ENCODE measurements around the gene MROH8. TPM values are rescaled to one million over a fixed set of nuclear protein-coding genes. Genes with fewer than 3 reads are reported as not detected.

The MROH8 gene
- total RNA-seq, 3 donors from 2014 or later: 2.0 to 8.3 (median 2.8) TPM

DNA sequence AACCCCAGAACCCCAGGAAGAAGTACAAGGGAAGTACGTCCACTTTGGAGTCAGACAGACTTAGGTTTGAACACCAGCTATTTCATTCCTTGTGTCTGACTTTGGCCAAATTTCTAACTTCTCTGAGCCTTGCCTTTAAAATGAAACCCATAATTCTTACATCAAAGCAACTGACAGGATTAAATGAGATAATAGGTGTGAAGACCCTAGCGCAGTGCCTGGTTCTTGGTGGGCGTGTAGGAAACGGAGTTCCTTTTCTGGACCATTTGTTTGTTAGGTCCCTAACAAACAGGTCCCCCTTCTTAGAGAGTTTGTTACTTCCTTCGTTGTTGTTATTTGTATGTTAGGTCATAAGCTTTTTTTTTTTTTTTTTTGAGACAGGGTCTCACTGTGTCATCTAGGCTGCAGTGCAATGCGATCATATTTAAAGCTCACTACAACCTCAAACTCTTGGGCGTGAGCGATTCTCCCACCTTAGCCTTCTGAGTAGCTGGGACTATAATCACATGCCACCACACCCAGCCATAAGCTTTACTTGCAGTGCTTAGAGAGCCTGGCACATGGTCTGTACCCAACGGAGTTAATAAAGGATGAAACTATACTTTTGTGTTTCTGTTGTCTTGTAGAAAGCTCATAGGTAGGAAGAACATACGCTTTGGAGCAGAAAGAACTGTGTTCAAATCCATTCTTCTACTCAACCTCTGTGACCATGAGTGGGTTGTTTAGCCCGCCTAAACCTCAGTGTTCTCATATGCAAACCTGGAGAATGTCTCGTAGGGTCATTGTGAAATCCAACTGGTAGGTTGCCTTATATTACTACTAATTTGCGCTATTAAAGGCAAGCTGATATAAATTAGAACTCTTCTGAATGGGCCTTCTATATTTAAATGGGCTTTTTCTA, 21.8 kb upstream of the MROH8 start:
- H3K9me3 ChIP-seq: no peaks in the 10 kb centered on the region

DNA sequence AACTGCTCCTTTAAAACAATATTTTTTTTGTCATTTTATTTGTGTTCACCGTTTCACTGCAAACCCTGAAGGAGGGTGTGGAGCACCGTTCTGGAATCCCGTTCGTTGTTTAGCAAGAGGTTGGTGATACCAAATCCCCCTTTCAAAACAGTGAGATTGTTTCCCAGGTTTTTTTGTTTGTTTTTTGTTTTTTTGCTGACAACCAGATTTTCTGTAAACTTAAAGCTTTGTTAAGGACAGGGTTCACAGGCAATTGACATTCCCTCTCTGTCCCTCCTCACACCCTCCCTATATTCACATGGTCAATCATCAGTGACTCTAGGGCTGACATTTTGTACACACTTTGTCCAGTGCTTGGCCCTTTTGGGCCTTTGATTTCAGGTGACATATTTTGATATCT, 21.0 kb upstream of the MROH8 start:
- intact Hi-C loops (cut with DNase I; ENCODE audit: low total_unique reads): loop anchor here (10.0 kb wide), 1 partner anchor 334 kb away; no protein-coding TSS in a partner anchor

More for the DNA sequence above, 21.8 kb upstream of the MROH8 start:
- Histone ChIP-seq H3K4me1 (no peaks in the 10 kb centered on the region), H3K27ac (peak overlapping the region; percentile 50 to 60), H3K4me3 (no peak overlapping the region), H3K27me3 (no peaks in the 10 kb centered on the region), H3K36me3 (no peaks in the 10 kb centered on the region)
- intact Hi-C loops (cut with DNase I; ENCODE audit: low total_unique reads): loop anchor here (10.0 kb wide), 1 partner anchor 334 kb away; no protein-coding TSS in a partner anchor
- TF ChIP-seq POLR2A (IDR thresholded peaks at IDR 0.05) (no peak), POLR2AphosphoS5 (IDR thresholded peaks at IDR 0.05) (no peak)
- TF ChIP-seq, protein P1, sequence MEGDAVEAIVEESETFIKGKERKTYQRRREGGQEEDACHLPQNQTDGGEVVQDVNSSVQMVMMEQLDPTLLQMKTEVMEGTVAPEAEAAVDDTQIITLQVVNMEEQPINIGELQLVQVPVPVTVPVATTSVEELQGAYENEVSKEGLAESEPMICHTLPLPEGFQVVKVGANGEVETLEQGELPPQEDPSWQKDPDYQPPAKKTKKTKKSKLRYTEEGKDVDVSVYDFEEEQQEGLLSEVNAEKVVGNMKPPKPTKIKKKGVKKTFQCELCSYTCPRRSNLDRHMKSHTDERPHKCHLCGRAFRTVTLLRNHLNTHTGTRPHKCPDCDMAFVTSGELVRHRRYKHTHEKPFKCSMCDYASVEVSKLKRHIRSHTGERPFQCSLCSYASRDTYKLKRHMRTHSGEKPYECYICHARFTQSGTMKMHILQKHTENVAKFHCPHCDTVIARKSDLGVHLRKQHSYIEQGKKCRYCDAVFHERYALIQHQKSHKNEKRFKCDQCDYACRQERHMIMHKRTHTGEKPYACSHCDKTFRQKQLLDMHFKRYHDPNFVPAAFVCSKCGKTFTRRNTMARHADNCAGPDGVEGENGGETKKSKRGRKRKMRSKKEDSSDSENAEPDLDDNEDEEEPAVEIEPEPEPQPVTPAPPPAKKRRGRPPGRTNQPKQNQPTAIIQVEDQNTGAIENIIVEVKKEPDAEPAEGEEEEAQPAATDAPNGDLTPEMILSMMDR (IDR thresholded peaks at IDR 0.05): no peak
- no peak for DNase-seq (ENCODE audit: low spot score in 2 of 2)

DNA sequence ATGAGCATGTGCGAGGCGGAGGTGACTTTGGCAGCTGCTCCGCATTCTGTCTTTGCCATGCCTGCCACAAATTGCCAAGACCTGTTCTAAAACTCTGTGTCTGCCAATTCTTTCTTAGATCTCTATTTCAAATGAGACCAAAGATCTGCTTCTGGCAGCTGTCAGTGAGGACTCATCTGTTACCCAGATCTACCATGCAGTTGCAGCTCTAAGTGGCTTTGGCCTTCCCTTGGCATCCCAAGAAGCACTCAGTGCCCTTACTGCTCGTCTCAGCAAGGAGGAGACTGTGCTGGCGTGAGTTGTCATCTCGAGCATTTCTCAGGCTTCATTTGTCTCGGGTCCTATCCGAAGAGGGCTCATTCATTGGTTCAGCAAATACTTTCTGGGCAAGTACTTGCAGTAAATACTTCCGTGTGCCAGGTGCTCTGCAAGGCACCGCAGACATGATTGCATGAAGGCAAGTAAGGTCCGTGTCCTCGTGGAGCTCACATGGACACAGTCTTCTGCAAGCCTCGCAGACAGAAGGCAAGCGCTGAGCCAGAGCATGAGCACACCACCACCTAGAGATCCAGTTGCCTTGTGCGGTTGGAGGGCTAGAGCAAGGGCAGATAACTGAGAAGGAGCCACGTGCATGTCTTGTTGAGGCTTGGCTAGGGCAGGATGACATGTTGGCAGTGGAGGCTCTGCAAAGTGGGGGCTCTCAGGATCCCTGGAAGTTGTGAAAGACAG, 19.7 kb upstream of the MROH8 start:
- H3K4me3 ChIP-seq: no peak overlapping the region
- H3K9me3 ChIP-seq: no peaks in the 10 kb centered on the region
- intact Hi-C loops (cut with DNase I; ENCODE audit: low total_unique reads): no loop called here
- TF ChIP-seq POLR2AphosphoS5 (IDR thresholded peaks at IDR 0.05) (no peak), POLR2A (IDR thresholded peaks at IDR 0.05) (no peak)
- TF ChIP-seq, protein P1 (IDR thresholded peaks at IDR 0.05): no peak
- H3K27ac ChIP-seq: no peak overlapping the region
- no peaks in the 10 kb centered on the region for H3K4me1 ChIP-seq
- no peaks in the 10 kb centered on the region for H3K36me3 ChIP-seq
- H3K27me3 ChIP-seq: no peaks in the 10 kb centered on the region
- DNase-seq (ENCODE audit: low spot score in 2 of 2): no peak

More for the DNA sequence above, 21.0 kb upstream of the MROH8 start:
- Histone ChIP-seq H3K36me3 (no peaks in the 10 kb centered on the region), H3K27me3 (no peaks in the 10 kb centered on the region), H3K4me1 (no peaks in the 10 kb centered on the region), H3K4me3 (no peak overlapping the region), H3K9me3 (no peaks in the 10 kb centered on the region), H3K27ac (no peak overlapping the region)
- DNase-seq (ENCODE audit: low spot score in 2 of 2): no peak
- TF ChIP-seq, protein P1 (IDR thresholded peaks at IDR 0.05): no peak
- no peak for TF ChIP-seq POLR2A (IDR thresholded peaks at IDR 0.05)
- no peak for TF ChIP-seq POLR2AphosphoS5 (IDR thresholded peaks at IDR 0.05)

DNA sequence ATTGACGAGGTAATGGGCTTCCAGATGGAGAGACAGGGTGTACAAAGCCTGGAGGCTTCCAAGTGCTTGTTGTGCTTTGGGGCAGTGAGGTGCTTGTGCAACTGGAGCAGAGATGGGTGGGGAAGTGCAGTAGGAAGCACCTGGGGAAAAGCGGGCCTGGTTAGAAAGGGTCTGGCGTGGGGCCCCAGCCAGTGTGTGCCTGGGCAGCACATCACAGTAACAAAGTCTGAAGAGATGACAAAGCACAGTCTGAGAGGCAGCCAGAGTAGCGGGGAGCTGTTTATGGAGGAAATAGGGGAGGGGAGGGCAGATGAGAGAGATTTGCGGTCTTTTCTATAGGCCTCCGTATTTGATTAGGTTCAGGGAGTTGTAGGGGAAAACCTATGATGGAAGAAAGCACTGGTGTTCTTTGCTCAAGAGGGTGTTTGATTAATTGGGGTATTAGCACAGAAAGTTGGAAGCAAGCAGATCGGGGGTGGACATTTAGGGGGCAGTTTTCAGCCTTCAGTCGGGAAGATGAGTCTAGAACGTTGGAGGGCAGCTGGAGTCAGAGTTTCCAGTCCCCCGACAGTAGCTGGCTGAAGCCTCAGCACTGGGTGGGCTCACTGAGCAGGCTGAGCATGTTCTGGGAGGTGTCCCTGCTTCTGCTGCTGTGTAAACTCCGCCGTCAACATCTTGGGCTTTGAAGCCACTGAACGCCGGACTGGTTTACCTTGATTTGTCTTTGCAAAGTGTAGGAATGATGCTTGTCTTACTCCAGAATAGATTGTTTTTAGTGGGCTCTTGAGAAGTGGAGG, 15.5 kb upstream of the MROH8 start:
- H3K27me3 ChIP-seq: no peaks in the 10 kb centered on the region
- H3K4me1 ChIP-seq: peaks cover 0 to 12% of the 10 kb centered on the region in 2 donors
- H3K36me3 ChIP-seq: no peaks in the 10 kb centered on the region
- H3K9me3 ChIP-seq: no peaks in the 10 kb centered on the region
- TF ChIP-seq POLR2AphosphoS5 (IDR thresholded peaks at IDR 0.05) (no peak), POLR2A (IDR thresholded peaks at IDR 0.05) (no peak)
- no peak overlapping the region for H3K4me3 ChIP-seq
- DNase-seq (ENCODE audit: low spot score in 2 of 2): no peak
- H3K27ac ChIP-seq: no peak overlapping the region
- intact Hi-C loops (cut with DNase I; ENCODE audit: low total_unique reads): no loop called here

DNA sequence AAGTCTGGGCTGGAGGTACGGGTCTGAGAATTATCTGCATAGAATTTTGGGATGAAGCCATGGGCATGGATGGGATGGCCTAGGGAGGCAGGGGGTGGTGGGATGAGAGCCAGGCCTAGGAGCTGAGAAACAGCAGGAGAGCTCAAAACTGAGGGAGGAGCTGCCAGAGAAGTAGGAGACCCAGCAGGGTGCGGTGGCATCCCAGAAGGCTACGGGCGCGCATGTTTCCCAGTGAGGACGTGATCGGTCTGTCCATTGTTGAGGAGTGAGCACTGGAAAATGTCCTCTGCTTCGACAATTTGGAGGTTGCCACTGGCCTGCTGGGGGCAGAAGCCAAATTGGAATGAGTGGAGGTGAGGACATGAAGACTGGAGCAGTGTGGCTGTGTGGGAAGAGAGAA, 14.5 kb upstream of the MROH8 start:
- intact Hi-C loops (cut with DNase I; ENCODE audit: low total_unique reads): no loop called here
- H3K4me3 ChIP-seq: no peak overlapping the region
- DNase-seq (ENCODE audit: low spot score in 2 of 2): no peak
- TF ChIP-seq, protein P1 (IDR thresholded peaks at IDR 0.05): no peak
- no peak for TF ChIP-seq POLR2AphosphoS5 (IDR thresholded peaks at IDR 0.05)
- TF ChIP-seq POLR2A (IDR thresholded peaks at IDR 0.05): no peak
- no peaks in the 10 kb centered on the region for H3K36me3 ChIP-seq
- no peak overlapping the region for H3K27ac ChIP-seq
- no peaks in the 10 kb centered on the region for H3K27me3 ChIP-seq
- peaks cover 0 to 12% of the 10 kb centered on the region in 2 donors for H3K4me1 ChIP-seq
- no peaks in the 10 kb centered on the region for H3K9me3 ChIP-seq
